K562 (cell line): Measurements from ENCODE around the gene MACF1. TPM values are rescaled to one million over a fixed set of nuclear protein-coding genes. Genes with fewer than 3 reads are reported as not detected.

Experiments used
- ATAC-seq: fragments of 200-7000 bp; cut with Tn5 transposase; 3 replicates; pipeline ENCODE4 v1.9.1; 2020; ENCODE audit warnings: moderate library complexity
- BruUV-seq: library from RNA; stranded (reverse); fragments of 400-500 nt; replicated peaks from 2 replicates; lab custom pipeline; 2021; lab: Mats Ljungman, UMichigan
- CTCF ChIA-PET: fragments of 300-600 bp; formaldehyde crosslinking; extraction: SDS; loops from one replicate; lab custom pipeline; 2021; ENCODE audit warnings: low intra/inter-chr PET ratio; lab: Yijun Ruan, JAX
- POLR2A ChIA-PET: fragments of 300-600, 350-650 bp; sonication (Branson Sonifier 250); formaldehyde crosslinking; extraction: SDS; loops from one replicate; lab custom pipeline; 2021; ENCODE audit warnings: antibody characterized with exemption, inconsistent platforms; lab: Yijun Ruan, JAX
- DNase-seq, 4 experiments: peaks; one replicate each; pipeline versions ENCODE4 v3.0.0 to v3.0.0-alpha.2; 2011 to 2018; ENCODE audit warnings: low spot score in 3 of 4, mixed read lengths in 3 of 4; ENCODE audit errors: extremely low read depth in 1 of 4
- FAIRE-seq: peaks from 2 replicates; lab custom pipeline; 2011; peaks lifted over from hg19 to GRCh38; lab: Jason Lieb, UNC
- H2AFZ ChIP-seq: 2 replicates; pipeline ENCODE4 v1.6.0; 2011; ENCODE audit warnings: low read depth, low read length, control low read depth, inconsistent platforms
- H3K27ac ChIP-seq: fragments of 200-600 bp; 3 replicates; pipeline ENCODE4 v1.8.0; 2011; ENCODE audit warnings: low read depth, mild to moderate bottlenecking, control low read depth, inconsistent platforms, low read length, moderate library complexity, mixed read lengths; ENCODE audit errors: extremely low read depth
- H3K27me3 ChIP-seq, 2 experiments: fragments of 300-600 bp in 1 of 2; 2 replicates in 1 of 2; 3 replicates in 1 of 2; pipeline versions ENCODE4 v1.6.0 to v1.8.0; 2011; ENCODE audit warnings: inconsistent platforms in 2 of 2, low read length in 2 of 2, mild to moderate bottlenecking in 1 of 2, mixed read lengths in 1 of 2, moderate library complexity in 1 of 2; ENCODE audit not compliant: control insufficient read depth in 2 of 2, insufficient read depth in 2 of 2
- H3K36me3 ChIP-seq: fragments of 300-600 bp; 3 replicates; pipeline ENCODE4 v1.8.0; 2011; ENCODE audit warnings: mild to moderate bottlenecking, low read length, inconsistent platforms; ENCODE audit not compliant: control insufficient read depth, insufficient read depth
- H3K4me1 ChIP-seq, 2 experiments: fragments of 200-600 bp in 1 of 2; replicated peaks in 1 of 2; 2 replicates in 1 of 2; 3 replicates in 1 of 2; pipeline versions ENCODE4 v1.5.1 to v1.8.0; 2011; ENCODE audit warnings: inconsistent platforms in 2 of 2, low read length in 2 of 2, mild to moderate bottlenecking in 1 of 2, mixed read lengths in 1 of 2, moderate library complexity in 1 of 2; ENCODE audit not compliant: control insufficient read depth in 2 of 2, insufficient read depth in 2 of 2
- H3K4me2 ChIP-seq: 2 replicates; pipeline ENCODE4 v1.6.1; 2011; ENCODE audit warnings: low read length, control low read depth, inconsistent platforms, mixed read lengths; ENCODE audit not compliant: insufficient read depth
- H3K4me3 ChIP-seq: fragments of 200-600 bp; sonication (generic), shearing (Covaris generic); 2 replicates; pipeline ENCODE4 v1.5.1; 2016; ENCODE audit warnings: control low read depth, inconsistent platforms
- H3K79me2 ChIP-seq: fragments of 200-600 bp; 3 replicates; pipeline ENCODE4 v1.8.0; 2011; ENCODE audit warnings: low read length, inconsistent platforms; ENCODE audit not compliant: control insufficient read depth, insufficient read depth
- H3K9ac ChIP-seq, 2 experiments: 2 replicates each; pipeline versions ENCODE4 v1.6.0 to v1.6.1; 2011; ENCODE audit warnings: low read depth in 2 of 2, low read length in 2 of 2, control low read depth in 1 of 2, inconsistent platforms in 1 of 2, mild to moderate bottlenecking in 1 of 2, mixed read lengths in 1 of 2; ENCODE audit not compliant: insufficient read depth in 1 of 2
- H3K9me1 ChIP-seq: one replicate; pipeline ENCODE4 v1.6.0; 2011; ENCODE audit warnings: inconsistent platforms, mild to moderate bottlenecking, low read length, moderate library complexity; ENCODE audit not compliant: control insufficient read depth, insufficient read depth
- H3K9me3 ChIP-seq: replicated peaks from 2 replicates; pipeline ENCODE4 v1.5.1; 2011; ENCODE audit warnings: low read depth, low read length, inconsistent platforms; ENCODE audit not compliant: control insufficient read depth, insufficient read depth
- H4K20me1 ChIP-seq: replicated peaks from 2 replicates; pipeline ENCODE4 v1.6.1; 2011; ENCODE audit warnings: low read length, inconsistent platforms, mixed read lengths; ENCODE audit not compliant: control insufficient read depth, insufficient read depth
- CREM ChIP-seq: IDR thresholded peaks from 2 replicates; pipeline ENCODE4 v1.6.1; 2014; ENCODE audit warnings: antibody characterized with exemption, low read depth
- KDM4B ChIP-seq, 2 experiments: fragments of 450-650 bp in 1 of 2; sonication (generic) in 1 of 2; IDR thresholded peaks; 2 replicates each; pipeline ENCODE4 v1.6.1; 2016 to 2017; ENCODE audit warnings: borderline replicate concordance in 2 of 2, antibody characterized with exemption in 1 of 2, low read depth in 1 of 2, mild to moderate bottlenecking in 1 of 2
- L3MBTL2 ChIP-seq: fragments of 450-650 bp; IDR thresholded peaks from 2 replicates; pipeline ENCODE4 v1.6.1; 2016; ENCODE audit warnings: mild to moderate bottlenecking, moderate library complexity
- NR2C1 ChIP-seq, 2 experiments: fragments of 450-650 bp; IDR thresholded peaks; 2 replicates each; pipeline ENCODE4 v1.6.1; 2017; ENCODE audit warnings: mild to moderate bottlenecking in 2 of 2, antibody characterized with exemption in 1 of 2, inconsistent platforms in 1 of 2, missing compliant biosample characterization in 1 of 2, missing genetic modification characterization in 1 of 2
- PRPF4 ChIP-seq: fragments of 200-400 bp; formaldehyde crosslinking; IDR thresholded peaks from one replicate; pipeline ENCODE4 v1.6.1; 2017; ENCODE audit warnings: low read length, low read depth, mild to moderate bottlenecking; ENCODE audit not compliant: insufficient read depth, poor library complexity, severe bottlenecking
- STAG1 ChIP-seq: sonication (generic); formaldehyde crosslinking; IDR thresholded peaks from 2 replicates; pipeline ENCODE4 v1.5.0; 2020; ENCODE audit warnings: missing genetic modification reagents, borderline replicate concordance
- ZBTB5 ChIP-seq: fragments of 450-650 bp; IDR thresholded peaks from 2 replicates; pipeline ENCODE4 v1.6.1; 2017; ENCODE audit warnings: antibody characterized with exemption
- ZNF551 ChIP-seq: fragments of 250-450 bp; sonication (Bioruptor Pico); IDR thresholded peaks from 2 replicates; pipeline ENCODE4 v1.5.0; 2021; ENCODE audit warnings: mild to moderate bottlenecking, moderate library complexity
- WGBS: fragments of 100-300 bp; shearing (Covaris generic); methylation state at CpG from one replicate; pipeline ENCODE4 v1.1.6; 2016; ENCODE audit warnings: low coverage, mixed read lengths; ENCODE audit not compliant: insufficient coverage; ENCODE audit errors: missing lambda C conversion rate; 5-methylcytosine and 5-hydroxymethylcytosine counted together
- in situ Hi-C: fragments of 300-500 bp; cut with MboI; formaldehyde crosslinking; loops from 4 replicates; pipeline ENCODE4 v1.15.0; 2018; ENCODE audit warnings: inconsistent platforms, mixed read lengths
- intact Hi-C: fragments of 100-400 bp; cut with micrococcal nuclease; formaldehyde crosslinking; loops from 2 replicates; pipeline ENCODE4 v1.14.2; 2022
- polyA plus RNA-seq, 8 experiments: library from polyadenylated mRNA; depleted of rRNA in 4 of 8; stranded (reverse) in 5 of 8; unstranded in 3 of 8; fragments of >200 nt; fragmentation: Nextera tagmentation in 2 of 8; fragmentation: Illumina TruSeq in 1 of 8; extraction: Ambion mirVana in 2 of 8; extraction: Trizol in 1 of 8; gene quantifications; 2 replicates each; pipeline versions ENCODE4 v1.2.1 to v1.2.3, GENCODE V29; 2011 to 2014; ENCODE audit warnings: inconsistent platforms in 1 of 8, missing spikeins in 1 of 8
- total RNA-seq, 7 experiments: library from RNA; depleted of rRNA in 6 of 7; stranded (reverse); fragments of >200 nt in 6 of 7; fragmentation: Illumina TruSeq in 2 of 7; extraction: Trizol in 2 of 7; gene quantifications; 2 replicates each; pipeline versions ENCODE4 v1.2.1 to v1.2.3, GENCODE V29; 2011 to 2021; ENCODE audit warnings: low replicate concordance in 1 of 7
- TF ChIP-seq, protein P1 (sequence below), 2 experiments: fragments of 450-650 bp in 1 of 2; sonication (generic) in 1 of 2; formaldehyde crosslinking; conservative IDR thresholded peaks; 2 replicates each; pipeline versions ENCODE4 v1.4.0 to v1.8.1; 2020 to 2022; ENCODE audit warnings: mild to moderate bottlenecking in 1 of 2, missing genetic modification reagents in 1 of 2
- TF ChIP-seq, protein P2 (sequence below): fragments of 250-450 bp; sonication (Bioruptor Pico); IDR thresholded peaks from 2 replicates; pipeline ENCODE4 v1.5.0; 2021; ENCODE audit warnings: mild to moderate bottlenecking, borderline replicate concordance

The MACF1 gene
- total and polyA plus RNA-seq, 9 of the 15 experiments (the other 6 are each of a cell fraction or from before 2014, with no cell fraction given) = 13.2 to 232 (median 112) TPM

DNA sequence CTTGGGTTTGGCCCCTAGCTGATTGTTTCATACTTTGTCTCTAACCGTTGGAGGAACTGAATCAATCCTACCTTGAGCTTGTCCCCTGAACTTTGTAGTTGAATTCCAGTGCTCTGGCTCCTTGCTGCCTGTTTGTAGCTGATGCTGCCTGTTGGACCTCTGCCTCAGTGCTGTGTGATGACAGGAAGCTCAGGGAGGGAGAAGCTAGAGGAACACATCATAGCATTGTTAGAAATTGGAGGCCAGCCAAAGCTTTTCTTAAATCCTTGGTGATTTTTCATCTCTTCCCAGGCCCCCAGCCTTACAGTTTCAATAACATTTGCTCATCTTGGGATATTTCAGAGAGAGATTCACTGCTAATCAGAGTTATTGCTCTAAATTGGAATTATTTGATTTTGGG is 34.0 kb downstream of the MACF1 start:
- DNase-seq (no peak), FAIRE-seq (no peak), ATAC-seq (no peak)
- H3K9me1 ChIP-seq = no peaks in the 10 kb centered on the region
- H4K20me1 ChIP-seq = no peaks in the 10 kb centered on the region
- ChIA-PET POLR2A (interaction anchor here (1.0 to 2.2 kb wide), 3 partner anchors 15 to 86 kb away, joined by 3 to 13 read pairs (median 4); no protein-coding TSS in a partner anchor), CTCF (no interaction called here)
- peaks cover 0 to under 1% of the 10 kb centered on the region in 2 experiments; a peak in 1 of 5 replicates for H3K4me1 ChIP-seq
- no peak overlapping the region for H3K27ac ChIP-seq
- H2AFZ ChIP-seq = no peak overlapping the region
- peaks cover 33% of the 10 kb centered on the region for H3K36me3 ChIP-seq
- intact Hi-C loops = no loop called here
- BruUV-seq = no TSS peak
- H3K79me2 ChIP-seq = peaks cover 12% of the 10 kb centered on the region; the same call in 2 of the 3 replicates
- TF ChIP-seq ZNF551 (CRISPR knock-in tag) (no peak), L3MBTL2 (no peak)
- H3K4me3 ChIP-seq = no peak overlapping the region
- no peak overlapping the region for H3K9ac ChIP-seq
- no peaks in the 10 kb centered on the region for H3K27me3 ChIP-seq
- no peak overlapping the region for H3K4me2 ChIP-seq
- no peaks in the 10 kb centered on the region for H3K9me3 ChIP-seq
- 77% methylated on average over 1 of the region's 1 CpG for WGBS
- in situ Hi-C loops = no loop called here

DNA sequence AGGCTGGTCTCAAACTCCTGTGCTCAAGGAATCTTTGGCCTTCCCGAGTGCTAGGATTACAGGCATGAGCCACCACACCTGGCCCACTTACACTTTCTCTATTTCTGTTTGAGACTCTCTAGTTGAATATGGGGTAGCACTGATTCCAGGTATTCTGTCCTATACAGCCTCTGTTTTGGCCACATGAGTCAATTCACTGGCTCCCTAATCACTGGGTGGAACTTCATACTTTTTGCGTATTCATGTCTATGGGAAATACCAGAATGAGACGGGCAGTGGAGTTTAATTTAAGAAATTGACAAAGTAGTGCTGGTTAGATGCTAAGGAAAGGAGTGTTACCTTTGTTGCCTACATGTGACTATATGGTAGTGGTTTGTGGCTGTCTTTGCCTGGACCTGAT is 35.5 kb downstream of the MACF1 start:
- BruUV-seq = no TSS peak
- POLR2A ChIA-PET = interaction anchor here (2.2 kb wide), 1 partner anchor 17 kb away, joined by 13 read pairs; no protein-coding TSS in a partner anchor
- Histone ChIP-seq H3K4me1 (no peaks in the 10 kb centered on the region), H3K36me3 (peaks cover 33% of the 10 kb centered on the region; the same call in 2 of the 3 replicates), H3K9me3 (no peaks in the 10 kb centered on the region), H3K9me1 (no peaks in the 10 kb centered on the region), H2AFZ (no peak overlapping the region), H3K4me2 (no peak overlapping the region), H3K4me3 (no peak overlapping the region), H4K20me1 (no peaks in the 10 kb centered on the region), H3K79me2 (peaks cover 12% of the 10 kb centered on the region; the same call in 2 of the 3 replicates), H3K27ac (no peak overlapping the region), H3K27me3 (no peaks in the 10 kb centered on the region), H3K9ac (no peak overlapping the region)
- CTCF ChIA-PET = no interaction called here
- in situ Hi-C loops (no loop called here), intact Hi-C loops (no loop called here)
- WGBS = 94% methylated on average over 3 of the region's 3 CpGs
- no peak for DNase-seq
- no peak for FAIRE-seq
- ATAC-seq = no peak
- TF ChIP-seq, protein P1, sequence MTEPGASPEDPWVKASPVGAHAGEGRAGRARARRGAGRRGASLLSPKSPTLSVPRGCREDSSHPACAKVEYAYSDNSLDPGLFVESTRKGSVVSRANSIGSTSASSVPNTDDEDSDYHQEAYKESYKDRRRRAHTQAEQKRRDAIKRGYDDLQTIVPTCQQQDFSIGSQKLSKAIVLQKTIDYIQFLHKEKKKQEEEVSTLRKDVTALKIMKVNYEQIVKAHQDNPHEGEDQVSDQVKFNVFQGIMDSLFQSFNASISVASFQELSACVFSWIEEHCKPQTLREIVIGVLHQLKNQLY (CRISPR knock-in tag; conservative IDR thresholded peaks at IDR 0.05) = no peak
- TF ChIP-seq CREM = no peak
- no peak for TF ChIP-seq NR2C1 (IDR thresholded peaks at IDR 0.05)
- TF ChIP-seq NR2C1 (tag; IDR thresholded peaks at IDR 0.05) = no peak
- no peak for TF ChIP-seq PRPF4
- no peak for TF ChIP-seq ZBTB5
- TF ChIP-seq, protein P2, sequence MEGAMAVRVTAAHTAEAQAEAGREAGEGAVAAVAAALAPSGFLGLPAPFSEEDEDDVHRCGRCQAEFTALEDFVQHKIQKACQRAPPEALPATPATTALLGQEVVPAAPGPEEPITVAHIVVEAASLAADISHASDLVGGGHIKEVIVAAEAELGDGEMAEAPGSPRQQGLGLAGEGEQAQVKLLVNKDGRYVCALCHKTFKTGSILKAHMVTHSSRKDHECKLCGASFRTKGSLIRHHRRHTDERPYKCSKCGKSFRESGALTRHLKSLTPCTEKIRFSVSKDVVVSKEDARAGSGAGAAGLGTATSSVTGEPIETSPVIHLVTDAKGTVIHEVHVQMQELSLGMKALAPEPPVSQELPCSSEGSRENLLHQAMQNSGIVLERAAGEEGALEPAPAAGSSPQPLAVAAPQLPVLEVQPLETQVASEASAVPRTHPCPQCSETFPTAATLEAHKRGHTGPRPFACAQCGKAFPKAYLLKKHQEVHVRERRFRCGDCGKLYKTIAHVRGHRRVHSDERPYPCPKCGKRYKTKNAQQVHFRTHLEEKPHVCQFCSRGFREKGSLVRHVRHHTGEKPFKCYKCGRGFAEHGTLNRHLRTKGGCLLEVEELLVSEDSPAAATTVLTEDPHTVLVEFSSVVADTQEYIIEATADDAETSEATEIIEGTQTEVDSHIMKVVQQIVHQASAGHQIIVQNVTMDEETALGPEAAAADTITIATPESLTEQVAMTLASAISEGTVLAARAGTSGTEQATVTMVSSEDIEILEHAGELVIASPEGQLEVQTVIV (CRISPR knock-in tag) = no peak
- TF ChIP-seq STAG1 = no peak
- no peak for TF ChIP-seq KDM4B (IDR thresholded peaks at IDR 0.05; ENCODE audit: borderline replicate concordance in 2 of 2, low read depth in 1 of 2)
